NCI-H69 (cell line): ENCODE measurements around the gene LRRN3.

ENCODE experiments used
- DNase-seq: peaks from one replicate; lab custom pipeline; 2025; lab: John Stamatoyannopoulos, UW

Gene LRRN3

GRCh38 chr7:111107579-111107978 lies 16.7 kb downstream of the LRRN3 start:
- DNase-seq, result no peak

DNA sequence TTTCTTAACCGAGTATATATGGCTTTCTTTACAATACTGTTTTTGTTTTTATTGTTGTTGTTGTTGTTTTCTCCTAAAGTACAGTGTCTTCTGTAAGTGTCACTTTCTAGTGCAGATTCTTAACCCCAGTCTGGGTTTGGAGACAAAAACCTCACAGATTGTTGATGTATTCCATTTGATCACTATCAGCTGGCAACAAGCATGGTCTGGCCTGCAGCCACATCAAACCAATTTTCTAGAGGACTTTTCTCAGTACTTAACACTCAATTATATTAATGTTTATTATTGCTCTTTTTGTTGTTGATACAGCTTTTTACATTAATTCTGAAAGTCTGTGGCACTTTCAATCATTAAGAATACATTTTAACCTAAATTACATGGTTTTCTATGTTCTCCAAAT lies 17.1 kb downstream of the LRRN3 start:
- peak; percentile 81 for DNase-seq

- DNase-seq, result peak; percentile 82
Observed at GRCh38 chr7:111108496-111108895, 17.6 kb downstream of the LRRN3 start.

- no peak for DNase-seq
Observed at GRCh38 chr7:111112439-111112838, 21.5 kb downstream of the LRRN3 start.

DNA sequence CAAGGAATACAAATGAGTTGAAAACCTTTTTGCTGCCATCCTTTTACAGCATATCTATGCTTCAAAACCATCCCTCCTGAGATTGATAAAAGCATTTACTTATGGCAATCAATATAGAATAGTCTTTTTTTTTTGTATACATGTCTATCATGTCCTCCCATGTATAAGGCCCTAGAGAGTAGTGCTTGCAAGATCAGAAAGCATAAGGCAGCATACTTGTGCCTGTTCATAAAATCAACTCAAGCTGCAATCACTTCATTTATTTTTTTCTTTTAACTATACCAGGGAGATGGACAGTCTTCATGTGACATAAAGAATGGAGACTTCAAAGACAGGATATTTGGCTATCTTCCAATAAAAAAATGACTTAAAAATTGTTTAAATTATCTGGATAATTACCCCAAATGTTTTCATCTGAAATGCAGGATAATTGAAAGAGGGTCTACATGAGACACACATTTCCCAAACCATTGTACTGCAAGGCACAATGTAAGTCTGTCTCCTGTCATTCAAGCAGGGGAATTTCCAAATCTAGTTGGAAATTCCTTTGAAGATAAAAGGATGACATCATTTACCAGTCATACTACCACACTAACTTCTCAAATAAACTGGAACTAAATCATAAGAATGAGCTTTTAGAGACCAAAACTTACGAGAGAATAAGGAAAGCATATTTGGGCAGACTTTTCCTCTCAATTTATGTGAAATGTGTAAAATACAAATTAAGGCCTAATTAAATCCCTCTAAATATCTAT lies 22.5 kb downstream of the LRRN3 start:
- DNase-seq, result peak; percentile 58

DNA sequence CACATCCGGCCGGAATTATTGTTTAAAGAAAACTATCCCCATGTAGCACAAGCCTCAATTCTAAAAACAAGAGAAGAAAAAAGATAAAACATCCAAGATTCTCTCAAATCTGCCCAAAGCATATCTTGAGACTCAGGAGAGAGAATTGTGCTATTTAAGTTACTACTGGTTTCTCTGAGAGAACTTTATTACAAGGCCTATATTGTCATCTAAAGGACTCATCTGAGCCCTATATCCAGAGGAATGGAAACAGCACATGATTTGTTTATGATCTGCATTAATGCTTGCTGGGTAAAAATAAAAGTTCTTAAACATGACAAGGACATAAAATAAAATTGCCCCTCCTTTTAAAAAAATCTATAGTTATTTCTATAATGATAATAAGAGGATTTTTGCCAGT lies 25.0 kb downstream of the LRRN3 start:
- no peak for DNase-seq

DNA sequence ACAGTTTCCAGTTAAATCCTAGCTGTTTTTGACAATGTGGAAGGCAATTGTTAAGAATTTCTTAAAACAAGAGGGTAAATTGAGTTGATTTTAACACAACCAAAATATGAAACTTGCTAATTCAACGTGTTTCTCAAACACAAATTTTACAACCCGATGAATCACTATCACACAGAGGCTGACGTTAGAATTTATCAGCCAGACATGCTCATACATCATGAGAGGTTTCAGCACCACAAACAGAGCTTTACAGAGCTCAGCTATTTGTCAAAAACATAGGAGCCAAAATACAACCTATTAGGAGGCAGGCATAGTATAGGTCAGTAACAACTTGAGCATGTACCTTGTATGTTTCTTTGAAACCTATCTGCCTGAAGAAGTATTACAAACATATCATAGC lies 36.1 kb downstream of the LRRN3 start:
- peak; percentile 12 for DNase-seq

- no peak for DNase-seq
Observed at GRCh38 chr7:111129435-111129834, 38.5 kb downstream of the LRRN3 start.

DNA sequence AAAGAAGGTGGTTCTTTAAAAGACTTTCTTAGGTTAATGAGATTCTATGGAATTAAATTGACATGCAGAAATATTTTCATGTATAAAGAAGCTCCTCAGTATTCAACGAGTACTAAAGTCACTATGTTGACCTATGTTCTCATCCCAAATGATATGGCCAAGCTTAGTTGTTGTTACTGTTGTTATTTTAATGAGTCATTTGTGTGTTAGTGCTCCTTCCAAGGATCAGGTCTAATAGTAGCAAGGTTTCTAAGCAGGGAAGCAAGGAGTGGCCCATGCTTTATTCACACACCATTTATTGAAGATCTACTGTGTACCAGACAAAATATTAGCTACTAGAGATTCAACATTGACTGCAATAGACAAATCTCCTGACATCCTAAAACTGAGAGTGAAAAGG lies 41.9 kb downstream of the LRRN3 start:
- DNase-seq, result no peak

DNA sequence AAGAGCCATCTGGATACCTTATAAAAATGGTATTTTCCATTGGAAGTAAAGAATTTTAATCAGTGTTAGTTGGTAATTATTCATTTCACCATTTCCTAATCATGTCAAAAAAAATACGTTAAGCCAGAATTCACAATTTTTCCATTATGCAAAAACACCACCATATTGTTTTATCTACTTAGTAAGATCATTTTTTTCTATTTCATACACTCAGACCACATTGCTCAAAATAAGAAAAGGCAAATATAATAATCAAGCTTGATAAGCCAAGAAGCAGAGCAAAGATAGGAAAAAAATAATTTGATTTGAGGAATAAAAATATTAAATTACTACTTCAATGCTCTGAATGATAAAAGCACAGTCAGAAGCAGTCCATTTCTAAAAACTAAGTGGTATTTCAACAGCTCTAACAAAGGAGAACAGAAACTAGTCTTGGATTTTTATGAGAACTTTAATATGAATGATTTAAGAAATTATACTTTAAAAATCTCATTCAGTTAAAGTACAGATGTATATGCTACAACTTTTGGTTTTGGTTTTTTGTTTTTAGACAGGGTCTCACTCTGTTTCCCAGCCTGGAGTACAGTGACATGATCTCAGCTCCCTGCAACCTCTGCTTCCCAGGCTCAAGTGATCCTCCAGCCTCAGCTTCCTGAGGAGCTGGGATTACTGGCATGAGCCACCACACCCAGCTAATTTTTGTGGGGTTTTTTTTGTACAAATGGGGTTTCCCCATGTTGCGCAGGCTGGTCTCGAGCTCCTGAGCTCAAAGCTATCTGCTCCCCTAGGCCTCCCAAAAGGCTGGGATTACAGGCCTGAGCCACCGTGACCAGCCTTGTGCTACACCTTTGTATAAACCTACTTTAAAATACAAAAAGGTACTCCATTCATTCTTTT lies 46.6 kb downstream of the LRRN3 start:
- no peak for DNase-seq

- DNase-seq, result peak; percentile 39
Observed at GRCh38 chr7:111138193-111138569, 47.3 kb downstream of the LRRN3 start.

- DNase-seq, result no peak
Observed at GRCh38 chr7:111138586-111138985, 47.7 kb downstream of the LRRN3 start.

DNA sequence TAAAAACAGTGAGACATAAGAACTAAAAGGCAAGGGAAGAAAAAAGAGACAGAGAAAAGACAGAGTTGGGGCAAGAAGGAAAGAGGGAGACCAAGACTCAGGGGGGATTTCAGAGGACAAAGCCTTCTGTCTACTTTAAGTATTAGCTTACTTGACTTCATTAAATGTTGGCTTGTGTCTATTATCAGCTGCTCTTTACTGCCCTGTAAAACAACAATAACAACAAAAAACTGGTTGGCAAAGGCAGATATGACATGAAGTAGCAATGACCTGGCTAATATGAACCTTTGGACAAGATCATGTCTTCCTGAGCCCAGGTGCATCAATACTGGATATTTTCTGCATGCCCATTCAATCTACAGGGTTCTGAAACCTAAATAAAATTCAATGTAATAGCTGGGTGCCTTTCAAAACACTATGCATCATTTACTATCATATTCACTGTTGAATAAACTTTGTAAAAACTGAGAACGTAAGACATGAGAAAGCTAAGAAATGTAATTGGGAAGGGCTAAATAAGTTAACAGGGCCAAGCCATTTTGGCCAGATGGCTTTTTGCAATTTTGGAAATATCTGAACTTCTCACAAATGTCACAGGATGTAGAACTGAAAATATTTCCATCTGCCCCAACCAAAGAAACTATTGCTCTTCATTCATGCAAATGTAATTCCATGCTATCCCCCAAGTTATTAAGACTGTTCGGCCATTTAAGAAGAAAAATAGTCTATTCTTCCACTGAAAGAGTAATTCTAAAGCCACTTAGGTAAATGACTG lies 49.4 kb downstream of the LRRN3 start:
- no peak for DNase-seq

GRCh38 chr7:111145472-111145871 lies 54.5 kb downstream of the LRRN3 start:
- no peak for DNase-seq

DNA sequence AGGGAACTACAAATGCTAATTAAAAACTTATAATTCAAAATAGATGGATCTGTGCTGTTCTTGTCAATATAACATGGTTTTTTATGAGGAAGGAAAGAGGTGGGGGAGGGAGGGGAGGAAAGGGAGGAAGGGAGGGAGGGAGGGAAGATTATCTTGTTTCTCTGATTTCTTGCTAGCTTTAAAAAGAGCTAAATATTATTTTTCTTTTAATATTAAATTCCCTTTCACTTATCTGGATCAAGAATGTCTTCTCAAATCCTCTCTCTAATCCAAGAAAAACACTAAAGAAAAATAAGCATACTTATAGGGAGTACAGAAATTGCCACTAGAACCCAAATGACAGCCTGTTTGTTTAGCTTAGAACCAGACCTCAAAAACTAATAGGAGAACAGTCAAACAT lies 55.2 kb downstream of the LRRN3 start:
- DNase-seq, result no peak

- no peak for DNase-seq
Observed at GRCh38 chr7:111147708-111148533, 57.0 kb downstream of the LRRN3 start.

DNA sequence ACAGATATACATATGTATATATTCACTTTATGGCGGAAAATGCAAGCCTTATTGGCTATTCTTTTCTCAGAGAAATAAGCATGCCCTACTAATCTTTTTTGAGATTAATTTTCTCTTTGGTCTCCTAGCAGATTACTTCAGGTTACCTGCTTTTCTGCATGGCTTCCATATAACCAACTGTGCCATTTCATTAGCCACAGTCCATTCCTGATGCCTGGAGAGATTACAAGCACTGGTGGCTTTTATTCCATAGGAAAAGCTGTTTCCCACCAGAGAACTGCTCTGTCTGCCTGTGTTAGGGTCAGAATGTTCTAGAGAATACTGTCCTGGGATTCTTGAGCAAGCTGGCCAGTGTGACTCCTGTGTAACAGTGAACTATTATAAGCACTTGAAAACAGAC lies 59.8 kb downstream of the LRRN3 start:
- DNase-seq, result no peak

- no peak for DNase-seq
Observed at GRCh38 chr7:111159426-111159825, 68.5 kb downstream of the LRRN3 start.

GRCh38 chr7:111160297-111160696 lies 69.4 kb downstream of the LRRN3 start:
- no peak for DNase-seq

- no peak for DNase-seq
Observed at GRCh38 chr7:111162692-111163091, 71.8 kb downstream of the LRRN3 start.

GRCh38 chr7:111164442-111164841 lies 73.5 kb downstream of the LRRN3 start:
- DNase-seq, result peak; percentile 38

- DNase-seq, result peak; percentile 97
Observed at GRCh38 chr7:111168182-111168581, 77.3 kb downstream of the LRRN3 start.
